ENCODE data around the gene SMS. TPM values are rescaled to one million over a fixed set of nuclear protein-coding genes. Genes with fewer than 3 reads are reported as not detected.

The SMS gene
- total and polyA plus RNA-seq, 2 experiments from 2014 or later, result 185 to 274 TPM

DNA sequence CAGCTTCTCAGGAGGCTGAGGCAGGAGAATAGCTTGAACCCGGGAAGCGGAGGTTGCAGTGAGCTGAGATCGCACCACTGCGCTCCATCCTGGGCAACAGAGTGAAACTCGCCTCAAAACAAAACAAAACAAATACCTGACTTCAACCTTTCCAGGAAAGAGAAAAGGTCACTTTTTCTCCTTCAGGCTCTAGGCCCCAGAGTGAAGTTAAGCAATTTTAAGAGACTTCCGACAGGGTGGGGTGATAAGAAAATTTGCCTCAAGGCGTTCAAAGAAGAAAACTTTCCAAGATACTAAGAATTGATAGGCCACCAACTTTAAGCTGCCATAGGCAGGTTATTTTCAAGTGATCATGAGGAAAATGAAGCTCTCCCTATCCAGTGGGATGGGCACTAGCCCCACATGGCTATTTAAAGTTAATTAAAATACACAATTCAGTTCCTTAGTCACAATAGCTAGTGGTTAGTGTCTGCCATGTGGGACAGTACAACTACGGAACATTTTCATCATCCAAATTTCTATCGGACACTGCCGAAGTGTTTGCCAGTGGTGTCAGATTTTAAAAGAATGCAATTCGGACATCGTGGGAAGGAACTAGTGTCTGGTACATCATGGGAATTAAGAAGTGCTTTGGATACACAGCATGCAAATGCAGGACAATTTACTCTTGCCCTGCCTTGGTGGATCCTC, 33.0 kb downstream of the SMS start:
- H3K4me3 ChIP-seq, result no peak overlapping the region
- ATAC-seq (no peak), DNase-seq (ENCODE audit: low spot score) (no peak)
- no peaks in the 10 kb centered on the region for H3K9me3 Mint-ChIP-seq
- H4K20me1 ChIP-seq (replicated peaks; ENCODE audit: insufficient read depth), result no peaks in the 10 kb centered on the region
- no peaks in the 10 kb centered on the region for H3F3A ChIP-seq (replicated peaks; ENCODE audit: low read depth)
- peaks cover 7% of the 10 kb centered on the region; the same call in 1 of the 2 replicates for H3K36me3 ChIP-seq (ENCODE audit: insufficient read depth)
- no peaks in the 10 kb centered on the region for H3K27me3 ChIP-seq (ENCODE audit: insufficient read depth)
- peaks cover 3% of the 10 kb centered on the region; the same call in 1 of the 3 replicates for H3K4me1 Mint-ChIP-seq
- no peak overlapping the region for H2AFZ ChIP-seq
- no peak overlapping the region for H3K4me2 ChIP-seq
- H3K27ac ChIP-seq (ENCODE audit: low read depth), result peak overlapping the region; percentile 45; the same call in 1 of the 2 replicates
- H3K79me2 ChIP-seq (replicated peaks; ENCODE audit: insufficient read depth), result peaks cover 15% of the 10 kb centered on the region
- H3K27ac Mint-ChIP-seq, result no peak overlapping the region
- TF ChIP-seq ZNF331 (CRISPR knock-in tag; IDR thresholded peaks at IDR 0.05; ENCODE audit: low read depth), result no peak
- no peak for TF ChIP-seq EZH2phosphoT487 (IDR thresholded peaks at IDR 0.05; ENCODE audit: unreplicated experiment)
- no peak for TF ChIP-seq POLR2AphosphoS5 (IDR thresholded peaks at IDR 0.05; ENCODE audit: low read depth)
- TF ChIP-seq ZNF114 (CRISPR knock-in tag; IDR thresholded peaks at IDR 0.05), result no peak
- TF ChIP-seq, protein P1, sequence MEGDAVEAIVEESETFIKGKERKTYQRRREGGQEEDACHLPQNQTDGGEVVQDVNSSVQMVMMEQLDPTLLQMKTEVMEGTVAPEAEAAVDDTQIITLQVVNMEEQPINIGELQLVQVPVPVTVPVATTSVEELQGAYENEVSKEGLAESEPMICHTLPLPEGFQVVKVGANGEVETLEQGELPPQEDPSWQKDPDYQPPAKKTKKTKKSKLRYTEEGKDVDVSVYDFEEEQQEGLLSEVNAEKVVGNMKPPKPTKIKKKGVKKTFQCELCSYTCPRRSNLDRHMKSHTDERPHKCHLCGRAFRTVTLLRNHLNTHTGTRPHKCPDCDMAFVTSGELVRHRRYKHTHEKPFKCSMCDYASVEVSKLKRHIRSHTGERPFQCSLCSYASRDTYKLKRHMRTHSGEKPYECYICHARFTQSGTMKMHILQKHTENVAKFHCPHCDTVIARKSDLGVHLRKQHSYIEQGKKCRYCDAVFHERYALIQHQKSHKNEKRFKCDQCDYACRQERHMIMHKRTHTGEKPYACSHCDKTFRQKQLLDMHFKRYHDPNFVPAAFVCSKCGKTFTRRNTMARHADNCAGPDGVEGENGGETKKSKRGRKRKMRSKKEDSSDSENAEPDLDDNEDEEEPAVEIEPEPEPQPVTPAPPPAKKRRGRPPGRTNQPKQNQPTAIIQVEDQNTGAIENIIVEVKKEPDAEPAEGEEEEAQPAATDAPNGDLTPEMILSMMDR (conservative IDR thresholded peaks at IDR 0.05; ENCODE audit: low read depth in 2 of 2), result no peak
- TF ChIP-seq, protein P2, sequence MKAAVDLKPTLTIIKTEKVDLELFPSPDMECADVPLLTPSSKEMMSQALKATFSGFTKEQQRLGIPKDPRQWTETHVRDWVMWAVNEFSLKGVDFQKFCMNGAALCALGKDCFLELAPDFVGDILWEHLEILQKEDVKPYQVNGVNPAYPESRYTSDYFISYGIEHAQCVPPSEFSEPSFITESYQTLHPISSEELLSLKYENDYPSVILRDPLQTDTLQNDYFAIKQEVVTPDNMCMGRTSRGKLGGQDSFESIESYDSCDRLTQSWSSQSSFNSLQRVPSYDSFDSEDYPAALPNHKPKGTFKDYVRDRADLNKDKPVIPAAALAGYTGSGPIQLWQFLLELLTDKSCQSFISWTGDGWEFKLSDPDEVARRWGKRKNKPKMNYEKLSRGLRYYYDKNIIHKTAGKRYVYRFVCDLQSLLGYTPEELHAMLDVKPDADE (IDR thresholded peaks at IDR 0.05), result no peak
- TF ChIP-seq, protein P3, sequence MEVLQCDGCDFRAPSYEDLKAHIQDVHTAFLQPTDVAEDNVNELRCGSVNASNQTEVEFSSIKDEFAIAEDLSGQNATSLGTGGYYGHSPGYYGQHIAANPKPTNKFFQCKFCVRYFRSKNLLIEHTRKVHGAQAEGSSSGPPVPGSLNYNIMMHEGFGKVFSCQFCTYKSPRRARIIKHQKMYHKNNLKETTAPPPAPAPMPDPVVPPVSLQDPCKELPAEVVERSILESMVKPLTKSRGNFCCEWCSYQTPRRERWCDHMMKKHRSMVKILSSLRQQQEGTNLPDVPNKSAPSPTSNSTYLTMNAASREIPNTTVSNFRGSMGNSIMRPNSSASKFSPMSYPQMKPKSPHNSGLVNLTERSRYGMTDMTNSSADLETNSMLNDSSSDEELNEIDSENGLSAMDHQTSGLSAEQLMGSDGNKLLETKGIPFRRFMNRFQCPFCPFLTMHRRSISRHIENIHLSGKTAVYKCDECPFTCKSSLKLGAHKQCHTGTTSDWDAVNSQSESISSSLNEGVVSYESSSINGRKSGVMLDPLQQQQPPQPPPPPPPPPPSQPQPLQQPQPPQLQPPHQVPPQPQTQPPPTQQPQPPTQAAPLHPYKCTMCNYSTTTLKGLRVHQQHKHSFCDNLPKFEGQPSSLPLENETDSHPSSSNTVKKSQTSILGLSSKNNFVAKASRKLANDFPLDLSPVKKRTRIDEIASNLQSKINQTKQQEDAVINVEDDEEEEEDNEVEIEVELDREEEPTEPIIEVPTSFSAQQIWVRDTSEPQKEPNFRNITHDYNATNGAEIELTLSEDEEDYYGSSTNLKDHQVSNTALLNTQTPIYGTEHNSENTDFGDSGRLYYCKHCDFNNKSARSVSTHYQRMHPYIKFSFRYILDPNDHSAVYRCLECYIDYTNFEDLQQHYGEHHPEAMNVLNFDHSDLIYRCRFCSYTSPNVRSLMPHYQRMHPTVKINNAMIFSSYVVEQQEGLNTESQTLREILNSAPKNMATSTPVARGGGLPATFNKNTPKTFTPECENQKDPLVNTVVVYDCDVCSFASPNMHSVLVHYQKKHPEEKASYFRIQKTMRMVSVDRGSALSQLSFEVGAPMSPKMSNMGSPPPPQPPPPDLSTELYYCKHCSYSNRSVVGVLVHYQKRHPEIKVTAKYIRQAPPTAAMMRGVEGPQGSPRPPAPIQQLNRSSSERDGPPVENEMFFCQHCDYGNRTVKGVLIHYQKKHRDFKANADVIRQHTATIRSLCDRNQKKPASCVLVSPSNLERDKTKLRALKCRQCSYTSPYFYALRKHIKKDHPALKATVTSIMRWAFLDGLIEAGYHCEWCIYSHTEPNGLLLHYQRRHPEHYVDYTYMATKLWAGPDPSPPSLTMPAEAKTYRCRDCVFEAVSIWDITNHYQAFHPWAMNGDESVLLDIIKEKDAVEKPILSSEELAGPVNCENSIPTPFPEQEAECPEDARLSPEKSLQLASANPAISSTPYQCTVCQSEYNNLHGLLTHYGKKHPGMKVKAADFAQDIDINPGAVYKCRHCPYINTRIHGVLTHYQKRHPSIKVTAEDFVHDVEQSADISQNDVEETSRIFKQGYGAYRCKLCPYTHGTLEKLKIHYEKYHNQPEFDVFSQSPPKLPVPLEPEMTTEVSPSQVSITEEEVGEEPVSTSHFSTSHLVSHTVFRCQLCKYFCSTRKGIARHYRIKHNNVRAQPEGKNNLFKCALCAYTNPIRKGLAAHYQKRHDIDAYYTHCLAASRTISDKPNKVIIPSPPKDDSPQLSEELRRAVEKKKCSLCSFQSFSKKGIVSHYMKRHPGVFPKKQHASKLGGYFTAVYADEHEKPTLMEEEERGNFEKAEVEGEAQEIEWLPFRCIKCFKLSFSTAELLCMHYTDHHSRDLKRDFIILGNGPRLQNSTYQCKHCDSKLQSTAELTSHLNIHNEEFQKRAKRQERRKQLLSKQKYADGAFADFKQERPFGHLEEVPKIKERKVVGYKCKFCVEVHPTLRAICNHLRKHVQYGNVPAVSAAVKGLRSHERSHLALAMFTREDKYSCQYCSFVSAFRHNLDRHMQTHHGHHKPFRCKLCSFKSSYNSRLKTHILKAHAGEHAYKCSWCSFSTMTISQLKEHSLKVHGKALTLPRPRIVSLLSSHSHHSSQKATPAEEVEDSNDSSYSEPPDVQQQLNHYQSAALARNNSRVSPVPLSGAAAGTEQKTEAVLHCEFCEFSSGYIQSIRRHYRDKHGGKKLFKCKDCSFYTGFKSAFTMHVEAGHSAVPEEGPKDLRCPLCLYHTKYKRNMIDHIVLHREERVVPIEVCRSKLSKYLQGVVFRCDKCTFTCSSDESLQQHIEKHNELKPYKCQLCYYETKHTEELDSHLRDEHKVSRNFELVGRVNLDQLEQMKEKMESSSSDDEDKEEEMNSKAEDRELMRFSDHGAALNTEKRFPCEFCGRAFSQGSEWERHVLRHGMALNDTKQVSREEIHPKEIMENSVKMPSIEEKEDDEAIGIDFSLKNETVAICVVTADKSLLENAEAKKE (CRISPR knock-in tag; IDR thresholded peaks at IDR 0.05), result no peak
- TF ChIP-seq JUNB (IDR thresholded peaks at IDR 0.05; ENCODE audit: unreplicated experiment), result no peak
- TF ChIP-seq STAT1 (IDR thresholded peaks at IDR 0.05; ENCODE audit: unreplicated experiment), result no peak
- TF ChIP-seq NANOG (IDR thresholded peaks at IDR 0.05; ENCODE audit: borderline replicate concordance), result no peak
- TF ChIP-seq CREB1 (CRISPR knock-in tag; IDR thresholded peaks at IDR 0.05; ENCODE audit: low read depth), result no peak
- TF ChIP-seq, protein P4, sequence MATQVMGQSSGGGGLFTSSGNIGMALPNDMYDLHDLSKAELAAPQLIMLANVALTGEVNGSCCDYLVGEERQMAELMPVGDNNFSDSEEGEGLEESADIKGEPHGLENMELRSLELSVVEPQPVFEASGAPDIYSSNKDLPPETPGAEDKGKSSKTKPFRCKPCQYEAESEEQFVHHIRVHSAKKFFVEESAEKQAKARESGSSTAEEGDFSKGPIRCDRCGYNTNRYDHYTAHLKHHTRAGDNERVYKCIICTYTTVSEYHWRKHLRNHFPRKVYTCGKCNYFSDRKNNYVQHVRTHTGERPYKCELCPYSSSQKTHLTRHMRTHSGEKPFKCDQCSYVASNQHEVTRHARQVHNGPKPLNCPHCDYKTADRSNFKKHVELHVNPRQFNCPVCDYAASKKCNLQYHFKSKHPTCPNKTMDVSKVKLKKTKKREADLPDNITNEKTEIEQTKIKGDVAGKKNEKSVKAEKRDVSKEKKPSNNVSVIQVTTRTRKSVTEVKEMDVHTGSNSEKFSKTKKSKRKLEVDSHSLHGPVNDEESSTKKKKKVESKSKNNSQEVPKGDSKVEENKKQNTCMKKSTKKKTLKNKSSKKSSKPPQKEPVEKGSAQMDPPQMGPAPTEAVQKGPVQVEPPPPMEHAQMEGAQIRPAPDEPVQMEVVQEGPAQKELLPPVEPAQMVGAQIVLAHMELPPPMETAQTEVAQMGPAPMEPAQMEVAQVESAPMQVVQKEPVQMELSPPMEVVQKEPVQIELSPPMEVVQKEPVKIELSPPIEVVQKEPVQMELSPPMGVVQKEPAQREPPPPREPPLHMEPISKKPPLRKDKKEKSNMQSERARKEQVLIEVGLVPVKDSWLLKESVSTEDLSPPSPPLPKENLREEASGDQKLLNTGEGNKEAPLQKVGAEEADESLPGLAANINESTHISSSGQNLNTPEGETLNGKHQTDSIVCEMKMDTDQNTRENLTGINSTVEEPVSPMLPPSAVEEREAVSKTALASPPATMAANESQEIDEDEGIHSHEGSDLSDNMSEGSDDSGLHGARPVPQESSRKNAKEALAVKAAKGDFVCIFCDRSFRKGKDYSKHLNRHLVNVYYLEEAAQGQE (IDR thresholded peaks at IDR 0.05; ENCODE audit: unreplicated experiment), result no peak
- no peaks in the 10 kb centered on the region for H3K27me3 Mint-ChIP-seq (ENCODE audit: insufficient read depth, low read depth, poor library complexity)
- no peak overlapping the region for H3K4me3 Mint-ChIP-seq
- no peaks in the 10 kb centered on the region for H3K9me2 ChIP-seq (ENCODE audit: insufficient read depth)
- H3K4me1 ChIP-seq (ENCODE audit: insufficient read depth), result no peaks in the 10 kb centered on the region
- peaks cover 59% of the 10 kb centered on the region for H3K36me3 Mint-ChIP-seq (ENCODE audit: low read depth)
